OCI-LY3 (cell line): ENCODE results near the gene ESPN.

Source experiments
- H2AFZ ChIP-seq: fragments of 200-600, 300-600 bp; shearing (Covaris generic); 2 replicates; pipeline ENCODE4 v1.6.0; 2014; ENCODE audit warnings: antibody characterized with exemption, low read depth, low read length
- H3K27ac ChIP-seq: fragments of 200-600, 300-600 bp; sonication (generic); 2 replicates; pipeline ENCODE4 v1.5.1; 2014; ENCODE audit warnings: mild to moderate bottlenecking, low read length, moderate library complexity, mixed read lengths
- H3K27me3 ChIP-seq: fragments of 200-600, 300-600 bp; sonication (generic); 2 replicates; pipeline ENCODE4 v1.6.1; 2014; ENCODE audit warnings: low read depth, low read length, mixed read lengths
- H3K36me3 ChIP-seq: fragments of 200-600, 300-600 bp; sonication (generic); replicated peaks from 2 replicates; pipeline ENCODE3; 2014; ENCODE audit warnings: low read depth, low read length, mixed read lengths
- H3K4me1 ChIP-seq: fragments of 300-600, 200-600 bp; sonication (generic); 2 replicates; pipeline ENCODE4 v1.6.1; 2014; ENCODE audit warnings: low read length, mixed read lengths
- H3K4me2 ChIP-seq: fragments of 200-600, 300-600 bp; sonication (generic); 2 replicates; pipeline ENCODE4 v1.6.1; 2014; ENCODE audit warnings: low read length, mixed read lengths
- H3K4me3 ChIP-seq: fragments of 300-600, 200-600 bp; sonication (generic); 2 replicates; pipeline ENCODE4 v1.5.1; 2014; ENCODE audit warnings: antibody characterized with exemption, mild to moderate bottlenecking, low read length, moderate library complexity
- H3K79me2 ChIP-seq: fragments of 300-600, 200-600 bp; shearing (Covaris generic); 2 replicates; pipeline ENCODE4 v1.6.1; 2014; ENCODE audit warnings: mild to moderate bottlenecking, low read length, mixed read lengths
- H3K9ac ChIP-seq: fragments of 300-600, 200-600 bp; shearing (Covaris generic); 2 replicates; pipeline ENCODE4 v1.6.0; 2014; ENCODE audit warnings: mild to moderate bottlenecking, low read length, moderate library complexity
- H3K9me3 ChIP-seq: fragments of 200-600, 300-600 bp; shearing (Covaris generic); 2 replicates; pipeline ENCODE4 v1.6.1; 2014; ENCODE audit warnings: low read length, mixed read lengths; ENCODE audit not compliant: insufficient read depth
- H4K20me1 ChIP-seq: fragments of 200-600, 300-600 bp; sonication (generic); 2 replicates; pipeline ENCODE4 v1.6.1; 2016; ENCODE audit warnings: low read length, mixed read lengths; ENCODE audit not compliant: insufficient read depth
- EZH2phosphoT487 ChIP-seq: fragments of 200-600 bp; shearing (Covaris generic); IDR thresholded peaks from 2 replicates; pipeline ENCODE4 v1.6.1; 2018; ENCODE audit warnings: antibody characterized with exemption, mixed run types, low read depth
- TF ChIP-seq, protein P1 (sequence below): fragments of 200-600, 300-600 bp; sonication (generic); IDR thresholded peaks from 2 replicates; pipeline ENCODE4 v1.5.1; 2014; ENCODE audit warnings: antibody characterized with exemption, low read length, low read depth

The ESPN gene

DNA sequence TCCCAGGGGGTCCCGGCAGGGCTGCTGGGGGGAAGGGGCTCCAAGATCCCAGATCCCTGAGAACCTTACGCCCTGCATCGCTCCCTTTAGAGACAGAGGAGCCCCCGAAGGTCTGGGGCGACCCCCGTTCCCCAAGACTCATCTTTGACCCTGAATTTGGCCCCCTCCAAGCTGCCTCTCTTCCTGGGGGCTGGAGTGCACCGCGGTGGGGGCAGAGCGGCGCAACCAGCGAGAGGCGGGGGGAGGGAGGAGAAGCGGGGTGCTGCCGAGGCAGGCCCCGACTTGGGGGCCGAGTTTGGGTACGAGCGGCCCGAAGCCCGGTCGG is 72.3 kb downstream of the ESPN start:
- peak overlapping the region; percentile 82 for H3K4me2 ChIP-seq
- H3K36me3 ChIP-seq = no peaks in the 10 kb centered on the region
- no peak overlapping the region for H3K27ac ChIP-seq
- no peaks in the 10 kb centered on the region for H4K20me1 ChIP-seq
- peak overlapping the region; percentile 32 for H3K9ac ChIP-seq
- peak overlapping the region; percentile 73 for H3K4me3 ChIP-seq
- no peak overlapping the region for H2AFZ ChIP-seq
- H3K79me2 ChIP-seq = no peaks in the 10 kb centered on the region
- no peaks in the 10 kb centered on the region for H3K9me3 ChIP-seq
- peaks cover 15% of the 10 kb centered on the region for H3K27me3 ChIP-seq
- TF ChIP-seq EZH2phosphoT487 = no peak
- TF ChIP-seq, protein P1, sequence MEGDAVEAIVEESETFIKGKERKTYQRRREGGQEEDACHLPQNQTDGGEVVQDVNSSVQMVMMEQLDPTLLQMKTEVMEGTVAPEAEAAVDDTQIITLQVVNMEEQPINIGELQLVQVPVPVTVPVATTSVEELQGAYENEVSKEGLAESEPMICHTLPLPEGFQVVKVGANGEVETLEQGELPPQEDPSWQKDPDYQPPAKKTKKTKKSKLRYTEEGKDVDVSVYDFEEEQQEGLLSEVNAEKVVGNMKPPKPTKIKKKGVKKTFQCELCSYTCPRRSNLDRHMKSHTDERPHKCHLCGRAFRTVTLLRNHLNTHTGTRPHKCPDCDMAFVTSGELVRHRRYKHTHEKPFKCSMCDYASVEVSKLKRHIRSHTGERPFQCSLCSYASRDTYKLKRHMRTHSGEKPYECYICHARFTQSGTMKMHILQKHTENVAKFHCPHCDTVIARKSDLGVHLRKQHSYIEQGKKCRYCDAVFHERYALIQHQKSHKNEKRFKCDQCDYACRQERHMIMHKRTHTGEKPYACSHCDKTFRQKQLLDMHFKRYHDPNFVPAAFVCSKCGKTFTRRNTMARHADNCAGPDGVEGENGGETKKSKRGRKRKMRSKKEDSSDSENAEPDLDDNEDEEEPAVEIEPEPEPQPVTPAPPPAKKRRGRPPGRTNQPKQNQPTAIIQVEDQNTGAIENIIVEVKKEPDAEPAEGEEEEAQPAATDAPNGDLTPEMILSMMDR = no peak
- peaks cover 3% of the 10 kb centered on the region; the same call in 1 of the 2 replicates for H3K4me1 ChIP-seq

DNA sequence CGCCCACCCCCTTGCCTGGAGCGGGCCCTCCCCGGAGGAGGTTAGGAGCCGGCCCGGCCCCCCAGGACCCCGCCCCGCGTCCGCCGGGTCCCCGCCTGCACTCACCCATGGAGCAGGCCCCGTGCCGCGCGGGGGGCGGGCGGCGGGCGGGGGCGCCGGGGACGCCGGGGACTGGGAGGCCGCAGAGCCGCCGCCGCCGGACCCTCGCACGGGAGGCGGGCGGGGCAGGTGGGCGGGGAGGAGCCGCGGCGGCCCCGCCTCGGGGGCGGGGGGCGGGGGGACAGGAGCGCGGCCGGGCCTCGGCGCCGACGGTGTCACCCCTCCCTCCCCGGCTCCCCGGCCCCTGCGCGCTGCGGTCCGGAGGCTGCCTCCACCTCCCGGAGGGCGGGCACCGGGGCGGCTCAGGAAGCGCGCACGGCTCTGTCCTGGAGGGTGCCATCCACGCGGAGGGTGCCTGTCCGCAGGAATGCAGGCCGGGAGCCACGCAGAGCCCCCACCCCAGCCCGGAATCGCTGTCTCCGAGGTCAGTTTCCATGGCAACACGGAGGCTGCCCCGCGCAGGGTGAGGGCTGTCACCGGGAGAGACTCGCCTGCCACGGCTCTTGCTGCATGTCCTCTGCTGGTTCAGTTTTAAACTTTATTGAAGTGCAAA is 72.8 kb downstream of the ESPN start:
- no peak overlapping the region for H3K27ac ChIP-seq
- no peak for TF ChIP-seq EZH2phosphoT487
- TF ChIP-seq, protein P1 = no peak
- peak overlapping the region; percentile 93 for H3K4me2 ChIP-seq
- no peak overlapping the region for H2AFZ ChIP-seq
- H3K4me1 ChIP-seq = peaks cover 3% of the 10 kb centered on the region; the same call in 1 of the 2 replicates
- H4K20me1 ChIP-seq = no peaks in the 10 kb centered on the region
- peaks cover 15% of the 10 kb centered on the region for H3K27me3 ChIP-seq
- no peaks in the 10 kb centered on the region for H3K9me3 ChIP-seq
- peak overlapping the region; percentile 32; the same call in 1 of the 2 replicates for H3K9ac ChIP-seq
- no peaks in the 10 kb centered on the region for H3K79me2 ChIP-seq
- no peaks in the 10 kb centered on the region for H3K36me3 ChIP-seq
- peak overlapping the region; percentile 88 for H3K4me3 ChIP-seq

DNA sequence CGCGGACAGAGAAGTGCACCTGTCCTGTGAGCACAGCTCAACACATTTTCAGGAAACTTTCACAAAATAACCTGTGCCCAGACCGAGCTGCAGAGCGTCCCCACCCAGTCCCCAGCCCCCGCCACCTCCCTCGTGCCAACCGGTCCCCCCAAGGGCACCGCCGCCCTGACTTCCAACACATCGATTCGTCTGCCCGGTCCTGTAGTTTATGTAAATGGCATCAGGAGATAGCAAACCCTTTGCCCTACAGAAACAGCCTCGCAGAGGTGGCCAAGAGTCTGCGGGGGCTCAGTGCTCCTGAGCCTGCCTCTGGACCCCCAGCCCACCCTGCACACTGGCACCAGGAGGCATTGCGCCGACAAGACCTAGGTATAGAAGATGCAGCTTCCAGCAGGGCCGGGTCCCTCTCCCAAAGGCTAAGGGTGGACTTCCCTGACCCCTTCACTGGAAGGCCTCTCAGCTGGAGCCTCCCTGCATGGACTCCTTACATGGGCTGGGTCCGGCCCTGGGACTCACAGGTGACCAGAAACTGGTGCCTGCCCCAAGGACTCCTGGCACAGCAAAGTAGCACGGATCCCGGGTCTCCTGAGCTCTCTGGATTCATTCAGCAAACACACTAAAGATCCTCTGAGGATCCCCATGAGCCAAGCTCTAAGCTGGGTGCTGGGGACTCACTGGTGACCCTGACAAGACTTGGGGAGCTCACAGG is 73.4 kb downstream of the ESPN start:
- peaks cover 3% of the 10 kb centered on the region; the same call in 1 of the 2 replicates for H3K4me1 ChIP-seq
- H2AFZ ChIP-seq = no peak overlapping the region
- peak overlapping the region; percentile 88 for H3K4me3 ChIP-seq
- no peaks in the 10 kb centered on the region for H3K9me3 ChIP-seq
- H3K27me3 ChIP-seq = peaks cover 15% of the 10 kb centered on the region
- H3K9ac ChIP-seq = no peak overlapping the region
- H3K4me2 ChIP-seq = peak overlapping the region; percentile 93
- no peaks in the 10 kb centered on the region for H3K79me2 ChIP-seq
- TF ChIP-seq, protein P1 = no peak
- no peak for TF ChIP-seq EZH2phosphoT487
- no peaks in the 10 kb centered on the region for H4K20me1 ChIP-seq
- H3K36me3 ChIP-seq = no peaks in the 10 kb centered on the region
- no peak overlapping the region for H3K27ac ChIP-seq

DNA sequence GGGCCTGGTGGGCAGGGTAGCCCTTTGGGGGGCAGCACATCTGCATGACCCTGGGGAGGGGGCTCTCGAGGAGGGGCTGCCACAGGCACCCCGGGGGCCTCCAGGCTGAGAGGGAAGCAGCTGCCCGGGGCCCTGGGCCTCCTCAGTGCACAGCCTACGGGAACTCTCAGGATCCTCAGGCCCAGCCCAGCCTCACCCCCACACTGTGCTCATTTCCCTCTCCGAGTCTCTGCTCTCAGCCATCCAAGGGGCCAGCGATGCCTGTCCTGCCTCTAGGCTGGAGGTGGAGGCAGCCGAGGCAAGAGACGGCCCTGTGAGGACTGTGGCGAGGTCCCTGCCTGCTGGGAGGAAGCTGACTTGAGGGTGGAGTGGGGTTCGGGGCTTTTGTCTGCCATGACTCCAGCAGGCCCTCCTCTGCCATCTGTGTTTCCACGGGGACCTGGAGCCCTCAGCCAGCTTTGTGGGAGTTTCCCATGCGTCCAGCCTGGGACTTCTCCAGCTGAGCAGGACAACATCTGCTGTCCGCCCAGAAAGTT is 74.1 kb downstream of the ESPN start:
- Histone ChIP-seq H3K79me2 (no peaks in the 10 kb centered on the region), H3K4me1 (peaks cover 3% of the 10 kb centered on the region; the same call in 1 of the 2 replicates), H2AFZ (no peak overlapping the region), H3K4me3 (no peak overlapping the region), H3K4me2 (no peak overlapping the region), H4K20me1 (no peaks in the 10 kb centered on the region), H3K9me3 (no peaks in the 10 kb centered on the region), H3K36me3 (no peaks in the 10 kb centered on the region), H3K9ac (no peak overlapping the region), H3K27ac (no peak overlapping the region), H3K27me3 (peaks cover 15% of the 10 kb centered on the region)
- no peak for TF ChIP-seq EZH2phosphoT487
- TF ChIP-seq, protein P1 = no peak
